H9 (cell line): ENCODE results near the gene ALOX5. TPM values are rescaled to one million over a fixed set of nuclear protein-coding genes. Genes with fewer than 3 reads are reported as not detected.

Experiments
- DNase-seq: peaks from one replicate; pipeline ENCODE4 v3.0.0-alpha.2; 2017
- H2AFZ ChIP-seq: one replicate; pipeline ENCODE4 v1.6.1; 2013; ENCODE audit warnings: mild to moderate bottlenecking, low read length, control low read depth, moderate library complexity
- H2AK5ac ChIP-seq: 2 replicates; pipeline ENCODE4 v1.6.1; 2013; ENCODE audit warnings: low read length, control low read depth, mixed read lengths; ENCODE audit not compliant: insufficient read length
- H2BK120ac ChIP-seq: one replicate; pipeline ENCODE4 v1.6.1; 2013; ENCODE audit warnings: low read depth, mild to moderate bottlenecking, low read length, control low read depth, inconsistent platforms; ENCODE audit not compliant: poor library complexity, severe bottlenecking
- H2BK12ac ChIP-seq: 2 replicates; pipeline ENCODE4 v1.6.1; 2013; ENCODE audit warnings: low read length, control low read depth, mixed read lengths, low read depth; ENCODE audit not compliant: insufficient read length
- H2BK15ac ChIP-seq: 2 replicates; pipeline ENCODE4 v1.6.1; 2013; ENCODE audit warnings: low read depth, low read length, control low read depth
- H2BK20ac ChIP-seq: one replicate; pipeline ENCODE4 v1.6.1; 2013; ENCODE audit warnings: low read depth, mild to moderate bottlenecking, low read length, control low read depth, inconsistent platforms; ENCODE audit not compliant: poor library complexity, severe bottlenecking
- H2BK5ac ChIP-seq: 2 replicates; pipeline ENCODE4 v1.6.1; 2013; ENCODE audit warnings: low read length, control low read depth, mixed read lengths; ENCODE audit not compliant: insufficient read length
- H3K14ac ChIP-seq: 2 replicates; pipeline ENCODE4 v1.6.1; 2013; ENCODE audit warnings: low read length, control low read depth; ENCODE audit not compliant: insufficient read depth
- H3K18ac ChIP-seq: 2 replicates; pipeline ENCODE4 v1.6.1; 2013; ENCODE audit warnings: low read depth, mild to moderate bottlenecking, mixed read lengths, low read length, control low read depth; ENCODE audit not compliant: insufficient read length
- H3K23ac ChIP-seq: 2 replicates; pipeline ENCODE4 v1.6.1; 2013; ENCODE audit warnings: low read length, control low read depth, mixed read lengths, low read depth; ENCODE audit not compliant: insufficient read length
- H3K23me2 ChIP-seq: 2 replicates; pipeline ENCODE4 v1.6.1; 2013; ENCODE audit warnings: low read depth, mild to moderate bottlenecking, mixed read lengths, low read length, control low read depth; ENCODE audit not compliant: insufficient read length, poor library complexity, severe bottlenecking
- H3K27ac ChIP-seq: 2 replicates; pipeline ENCODE4 v1.5.1; 2013; ENCODE audit warnings: low read length, control low read depth, mixed read lengths, low read depth; ENCODE audit not compliant: insufficient read length
- H3K27me3 ChIP-seq: 2 replicates; pipeline ENCODE4 v1.6.1; 2013; ENCODE audit warnings: low read length, control low read depth, inconsistent platforms; ENCODE audit not compliant: insufficient read depth
- H3K4ac ChIP-seq: 2 replicates; pipeline ENCODE4 v1.6.1; 2013; ENCODE audit warnings: low read depth, mild to moderate bottlenecking, control low read depth, inconsistent platforms, low read length, moderate library complexity
- H3K4me1 ChIP-seq: 2 replicates; pipeline ENCODE4 v1.6.1; 2013; ENCODE audit warnings: low read length, control low read depth, inconsistent platforms; ENCODE audit not compliant: insufficient read depth
- H3K4me2 ChIP-seq: 2 replicates; pipeline ENCODE4 v1.6.1; 2013; ENCODE audit warnings: low read length, control low read depth, mixed read lengths; ENCODE audit not compliant: insufficient read length, insufficient read depth
- H3K56ac ChIP-seq: 2 replicates; pipeline ENCODE4 v1.6.1; 2013; ENCODE audit warnings: low read depth, mild to moderate bottlenecking, mixed read lengths, low read length, control low read depth; ENCODE audit not compliant: insufficient read length
- H3K79me1 ChIP-seq: 2 replicates; pipeline ENCODE4 v1.6.1; 2013; ENCODE audit warnings: low read depth, mild to moderate bottlenecking, moderate library complexity, low read length, control low read depth, inconsistent platforms; ENCODE audit not compliant: insufficient read depth, poor library complexity, severe bottlenecking
- H3K79me2 ChIP-seq: 2 replicates; pipeline ENCODE4 v1.6.1; 2013; ENCODE audit warnings: low read length, control low read depth, inconsistent platforms; ENCODE audit not compliant: insufficient read depth
- H3K9ac ChIP-seq: 2 replicates; pipeline ENCODE4 v1.6.1; 2013; ENCODE audit warnings: low read length, control low read depth, mixed read lengths; ENCODE audit not compliant: insufficient read length; ENCODE audit errors: extremely low read depth
- H3K9me3 ChIP-seq: one replicate; pipeline ENCODE4 v1.6.1; 2013; ENCODE audit warnings: low read depth, low read length, inconsistent platforms; ENCODE audit not compliant: control insufficient read depth
- H3T11ph ChIP-seq: one replicate; pipeline ENCODE4 v1.6.1; 2013; ENCODE audit warnings: mild to moderate bottlenecking, low read length, control low read depth, inconsistent platforms
- H4K20me1 ChIP-seq: one replicate; pipeline ENCODE4 v1.6.1; 2013; ENCODE audit not compliant: control insufficient read depth, insufficient read length, insufficient read depth
- H4K5ac ChIP-seq: 2 replicates; pipeline ENCODE4 v1.6.1; 2013; ENCODE audit warnings: low read depth, mild to moderate bottlenecking, mixed read lengths, low read length, control low read depth; ENCODE audit not compliant: insufficient read length
- H4K8ac ChIP-seq: replicated peaks from 2 replicates; pipeline ENCODE4 v1.6.1; 2013; ENCODE audit warnings: low read length, control low read depth, mixed read lengths, low read depth; ENCODE audit not compliant: insufficient read length
- H4K91ac ChIP-seq: 2 replicates; pipeline ENCODE4 v1.6.1; 2013; ENCODE audit warnings: low read depth, mild to moderate bottlenecking, moderate library complexity, mixed read lengths, low read length, control low read depth; ENCODE audit not compliant: insufficient read length
- H3K27ac Mint-ChIP-seq, 3 experiments: 2 replicates in 2 of 3; 3 replicates in 1 of 3; pipeline ENCODE4 v1.8.0; 2020 to 2021; ENCODE audit warnings: mixed read lengths in 3 of 3, mild to moderate bottlenecking in 1 of 3, moderate library complexity in 1 of 3
- H3K27me3 Mint-ChIP-seq: 2 replicates; pipeline ENCODE4 v1.8.0; 2021; ENCODE audit warnings: low read depth, mild to moderate bottlenecking, moderate library complexity, mixed read lengths
- H3K36me3 Mint-ChIP-seq, 3 experiments: 2 replicates in 2 of 3; 3 replicates in 1 of 3; pipeline ENCODE4 v1.8.0; 2020 to 2021; ENCODE audit warnings: low read depth in 3 of 3, mixed read lengths in 3 of 3; ENCODE audit not compliant: insufficient read depth in 1 of 3
- H3K4me1 Mint-ChIP-seq, 2 experiments: 2 replicates each; pipeline ENCODE4 v1.8.0; 2020; ENCODE audit warnings: mixed read lengths in 2 of 2
- H3K4me3 Mint-ChIP-seq, 2 experiments: 2 replicates in 1 of 2; 3 replicates in 1 of 2; pipeline ENCODE4 v1.8.0; 2020 to 2021; ENCODE audit warnings: mild to moderate bottlenecking in 2 of 2, mixed read lengths in 2 of 2, moderate library complexity in 1 of 2
- H3K9me3 Mint-ChIP-seq, 2 experiments: 2 replicates in 1 of 2; 3 replicates in 1 of 2; pipeline ENCODE4 v1.8.0; 2020; ENCODE audit warnings: mild to moderate bottlenecking in 2 of 2, mixed read lengths in 2 of 2, moderate library complexity in 1 of 2
- CTCF ChIP-seq: fragments of 200-600 bp; sonication (generic); conservative IDR thresholded peaks from 3 replicates; pipeline ENCODE4 v1.8.0; 2021; ENCODE audit warnings: antibody characterized with exemption, mild to moderate bottlenecking
- WGBS: extraction: QIAGEN DNeasy Blood & Tissue Kit; methylation state at CpG from one replicate; pipeline ENCODE4 v1.1.7; 2013; ENCODE audit warnings: missing lambda C conversion rate, low lambda C conversion rate, mixed read lengths; ENCODE audit not compliant: insufficient read length; ENCODE audit errors: extremely low coverage; 5-methylcytosine and 5-hydroxymethylcytosine counted together
- total RNA-seq: library from RNA; stranded (reverse); gene quantifications from 2 replicates; pipeline ENCODE4 v1.2.1, GENCODE V29; 2021

ALOX5 gene
- total RNA-seq, 1 experiment from 2014 or later = 3.7 TPM

- H3K4me3 Mint-ChIP-seq = no peak overlapping the region
- peak overlapping the region in 2 of 3 experiments; percentile 33 to 49; a peak in 2 of 7 replicates for H3K27ac Mint-ChIP-seq
- no peak for TF ChIP-seq CTCF
Measured at GRCh38 chr10:45454262-45454661, 80.2 kb downstream of the ALOX5 start.

More at GRCh38 chr10:45454262-45454661, 80.2 kb downstream of the ALOX5 start:
- no CpG with 5 or more reads among the region's 9 CpGs for WGBS
- Histone ChIP-seq H3K79me1 (no peaks in the 10 kb centered on the region), H3T11ph (no peak overlapping the region), H3K23me2 (no peaks in the 10 kb centered on the region), H4K91ac (no peak overlapping the region), H3K4me1 (no peaks in the 10 kb centered on the region), H3K23ac (no peak overlapping the region), H2BK120ac (no peak overlapping the region), H3K4ac (no peak overlapping the region), H3K4me2 (no peak overlapping the region), H4K20me1 (no peaks in the 10 kb centered on the region), H2BK20ac (no peak overlapping the region), H2BK12ac (no peak overlapping the region), H3K79me2 (no peaks in the 10 kb centered on the region), H3K9ac (no peak overlapping the region), H3K14ac (no peak overlapping the region; the same call in 1 of the 2 replicates), H2AFZ (no peak overlapping the region), H2BK5ac (no peak overlapping the region), H2BK15ac (no peak overlapping the region), H4K5ac (no peak overlapping the region), H3K56ac (no peak overlapping the region), H3K18ac (no peak overlapping the region), H2AK5ac (no peak overlapping the region), H3K27me3 (no peaks in the 10 kb centered on the region), H3K9me3 (no peaks in the 10 kb centered on the region), H3K27ac (no peak overlapping the region), H4K8ac (no peak overlapping the region)
- peaks cover 0 to 3% of the 10 kb centered on the region in 2 experiments; a peak in 2 of 4 replicates for H3K4me1 Mint-ChIP-seq
- H3K9me3 Mint-ChIP-seq = peaks cover 0 to 3% of the 10 kb centered on the region in 2 experiments; a peak in 1 of 5 replicates
- peaks cover 0 to 9% (median 0%) of the 10 kb centered on the region in 3 experiments; a peak in 3 of 7 replicates for H3K36me3 Mint-ChIP-seq
- DNase-seq = no peak
- H3K27me3 Mint-ChIP-seq = no peaks in the 10 kb centered on the region; the same call in 1 of the 2 replicates
